ENCODE data around the gene MGLL.

Gene MGLL

GRCh38 chr3:127774647-127775046 lies 47.7 kb downstream of the MGLL start:
- DNase-seq (ENCODE audit: low spot score) = no peak

- no peak for DNase-seq (ENCODE audit: low spot score)
Observed at GRCh38 chr3:127773752-127774395, 48.4 kb downstream of the MGLL start.

- no peak for DNase-seq (ENCODE audit: low spot score)
Observed at GRCh38 chr3:127772827-127773751, 49.2 kb downstream of the MGLL start.

GRCh38 chr3:127772273-127772672 lies 50.0 kb downstream of the MGLL start:
- DNase-seq (ENCODE audit: low spot score) = no peak

- DNase-seq (ENCODE audit: low spot score) = no peak
Observed at GRCh38 chr3:127771746-127772145, 50.6 kb downstream of the MGLL start.

GRCh38 chr3:127770671-127771355 lies 51.5 kb downstream of the MGLL start:
- peak; percentile 43 for DNase-seq (ENCODE audit: low spot score)

GRCh38 chr3:127769284-127770081 lies 52.8 kb downstream of the MGLL start:
- DNase-seq (ENCODE audit: low spot score) = no peak

- DNase-seq (ENCODE audit: low spot score) = peak; percentile 96
Observed at GRCh38 chr3:127768346-127769008, 53.8 kb downstream of the MGLL start.

- DNase-seq (ENCODE audit: low spot score) = no peak
Observed at GRCh38 chr3:127767126-127767525, 55.2 kb downstream of the MGLL start.

- no peak for DNase-seq (ENCODE audit: low spot score)
Observed at GRCh38 chr3:127765735-127766134, 56.6 kb downstream of the MGLL start.

GRCh38 chr3:127764841-127765362 lies 57.4 kb downstream of the MGLL start:
- DNase-seq (ENCODE audit: low spot score) = peak; percentile 43

- no peak for DNase-seq (ENCODE audit: low spot score)
Observed at GRCh38 chr3:127764301-127764700, 58.0 kb downstream of the MGLL start.

GRCh38 chr3:127763816-127764215 lies 58.5 kb downstream of the MGLL start:
- no peak for DNase-seq (ENCODE audit: low spot score)

- DNase-seq (ENCODE audit: low spot score) = no peak
Observed at GRCh38 chr3:127763337-127763736, 59.0 kb downstream of the MGLL start.

- DNase-seq (ENCODE audit: low spot score) = no peak
Observed at GRCh38 chr3:127762787-127763105, 59.6 kb downstream of the MGLL start.

- no peak for DNase-seq (ENCODE audit: low spot score)
Observed at GRCh38 chr3:127762077-127762786, 60.1 kb downstream of the MGLL start.

GRCh38 chr3:127761441-127761801 lies 60.9 kb downstream of the MGLL start:
- no peak for DNase-seq (ENCODE audit: low spot score)

GRCh38 chr3:127760791-127761440 lies 61.4 kb downstream of the MGLL start:
- no peak for DNase-seq (ENCODE audit: low spot score)

- DNase-seq (ENCODE audit: low spot score) = no peak
Observed at GRCh38 chr3:127760361-127760760, 62.0 kb downstream of the MGLL start.

- DNase-seq (ENCODE audit: low spot score) = no peak
Observed at GRCh38 chr3:127759826-127760225, 62.5 kb downstream of the MGLL start.
